HT1080 (cell line): ENCODE data around the gene TMEM219. TPM values are rescaled to one million over a fixed set of nuclear protein-coding genes. Genes with fewer than 3 reads are reported as not detected.
"Not testable (repeated sequence)": the region's sequence is repeated elsewhere in the genome, so short reads cannot be mapped to it uniquely, and the experiment has no call there.

Source experiments
- DNase-seq: peaks from one replicate; pipeline ENCODE4 v3.0.0-alpha.2; 2015; ENCODE audit warnings: low read depth
- polyA plus RNA-seq, 2 experiments: library from polyadenylated mRNA; depleted of rRNA; stranded (reverse); fragments of >200 nt; gene quantifications; 2 replicates each; pipeline ENCODE4 v1.2.3, GENCODE V29; 2015
- total RNA-seq: library from RNA; depleted of rRNA; stranded (reverse); fragments of >200 nt; shearing (Covaris generic); gene quantifications from 2 replicates; pipeline ENCODE4 v1.2.3, GENCODE V29; 2014; rRNA removed

Gene TMEM219
- 38.0 and 39.0 TPM in 2 replicates for total RNA-seq
- 59.5 and 74.5 TPM in 2 replicates for polyA plus RNA-seq (2015; cell fraction: cytosol; rRNA removed)
- 37.1 and 45.0 TPM in 2 replicates for polyA plus RNA-seq (2015; cell fraction: nucleus; rRNA removed)

GRCh38 chr16:29961479-29962343, at the start of gene TMEM219:
TSS of gene TMEM219 (plus strand) at chr16:29962079. CDS start at chr16:29963144, 1,065 bp downstream.
- peak; percentile 88 for DNase-seq

GRCh38 chr16:29912087-29912486, 49.8 kb upstream of the TMEM219 start:
- no peak for DNase-seq

GRCh38 chr16:29913514-29913913, 48.4 kb upstream of the TMEM219 start:
- DNase-seq, result no peak

- peak; percentile 45 for DNase-seq
Observed at GRCh38 chr16:29915590-29916247, 46.2 kb upstream of the TMEM219 start.

- no peak for DNase-seq
Observed at GRCh38 chr16:29916979-29917378, 44.9 kb upstream of the TMEM219 start.

GRCh38 chr16:29920288-29921033, 41.4 kb upstream of the TMEM219 start:
- DNase-seq, result no peak

GRCh38 chr16:29921034-29921385, 40.9 kb upstream of the TMEM219 start:
- DNase-seq, result no peak

- DNase-seq, result no peak
Observed at GRCh38 chr16:29922326-29922725, 39.6 kb upstream of the TMEM219 start.

- no peak for DNase-seq
Observed at GRCh38 chr16:29922986-29923501, 38.8 kb upstream of the TMEM219 start.

- no peak for DNase-seq
Observed at GRCh38 chr16:29925105-29925756, 36.6 kb upstream of the TMEM219 start.

- peak; percentile 85 for DNase-seq
Observed at GRCh38 chr16:29925781-29926710, 35.8 kb upstream of the TMEM219 start, which contains the start of gene KCTD13. TSS of gene KCTD13 (minus strand) at chr16:29926226. CDS start at chr16:29926033, 193 bp downstream.

GRCh38 chr16:29926711-29927052, 35.2 kb upstream of the TMEM219 start:
- DNase-seq, result no peak

- DNase-seq, result no peak
Observed at GRCh38 chr16:29927070-29927905, 34.6 kb upstream of the TMEM219 start.

- DNase-seq, result not testable (repeated sequence)
Observed at GRCh38 chr16:29931750-29932149, 30.1 kb upstream of the TMEM219 start.

GRCh38 chr16:29940656-29941055, 21.2 kb upstream of the TMEM219 start:
- no peak for DNase-seq

- DNase-seq, result peak; percentile 100
Observed at GRCh38 chr16:29943846-29944799, 17.8 kb upstream of the TMEM219 start.

- DNase-seq, result no peak
Observed at GRCh38 chr16:29947897-29948296, 14.0 kb upstream of the TMEM219 start.
